ENCODE measurements around the gene EGLN3.

Gene EGLN3

GRCh38 chr14:33938131-33938949 lies 12.5 kb downstream of the EGLN3 start:
- Histone ChIP-seq H2AFZ (ENCODE audit: low read length) (no peak overlapping the region), H3K9ac (ENCODE audit: low read depth, low read length, poor library complexity, severe bottlenecking) (no peak overlapping the region), H3K4me2 (ENCODE audit: low read depth, low read length, poor library complexity, severe bottlenecking) (no peak overlapping the region), H3K79me2 (ENCODE audit: insufficient read depth, low read length) (no peaks in the 10 kb centered on the region), H3K4me1 (ENCODE audit: insufficient read depth, low read length, poor library complexity, severe bottlenecking) (no peaks in the 10 kb centered on the region), H3F3A (ENCODE audit: low read depth) (no peaks in the 10 kb centered on the region), H3K27me3 (ENCODE audit: insufficient read depth, low read length, poor library complexity, severe bottlenecking) (no peaks in the 10 kb centered on the region), H3K36me3 (ENCODE audit: insufficient read depth, low read length) (no peaks in the 10 kb centered on the region), H3K4me3 (ENCODE audit: low read length, poor library complexity, severe bottlenecking) (no peak overlapping the region), H3K9me2 (replicated peaks; ENCODE audit: low read depth, low read length) (no peaks in the 10 kb centered on the region), H4K20me1 (ENCODE audit: insufficient read depth, low read length, poor library complexity, severe bottlenecking) (no peaks in the 10 kb centered on the region), H3K9me3 (ENCODE audit: insufficient read depth, low read depth, low read length) (0 out of 2 replicates have a peak, but pooled peaks cover 3% of the 10 kb centered on the region)
- TF ChIP-seq, protein P1, sequence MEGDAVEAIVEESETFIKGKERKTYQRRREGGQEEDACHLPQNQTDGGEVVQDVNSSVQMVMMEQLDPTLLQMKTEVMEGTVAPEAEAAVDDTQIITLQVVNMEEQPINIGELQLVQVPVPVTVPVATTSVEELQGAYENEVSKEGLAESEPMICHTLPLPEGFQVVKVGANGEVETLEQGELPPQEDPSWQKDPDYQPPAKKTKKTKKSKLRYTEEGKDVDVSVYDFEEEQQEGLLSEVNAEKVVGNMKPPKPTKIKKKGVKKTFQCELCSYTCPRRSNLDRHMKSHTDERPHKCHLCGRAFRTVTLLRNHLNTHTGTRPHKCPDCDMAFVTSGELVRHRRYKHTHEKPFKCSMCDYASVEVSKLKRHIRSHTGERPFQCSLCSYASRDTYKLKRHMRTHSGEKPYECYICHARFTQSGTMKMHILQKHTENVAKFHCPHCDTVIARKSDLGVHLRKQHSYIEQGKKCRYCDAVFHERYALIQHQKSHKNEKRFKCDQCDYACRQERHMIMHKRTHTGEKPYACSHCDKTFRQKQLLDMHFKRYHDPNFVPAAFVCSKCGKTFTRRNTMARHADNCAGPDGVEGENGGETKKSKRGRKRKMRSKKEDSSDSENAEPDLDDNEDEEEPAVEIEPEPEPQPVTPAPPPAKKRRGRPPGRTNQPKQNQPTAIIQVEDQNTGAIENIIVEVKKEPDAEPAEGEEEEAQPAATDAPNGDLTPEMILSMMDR (conservative IDR thresholded peaks at IDR 0.05; ENCODE audit: low read length), result no peak
- TF ChIP-seq EZH2phosphoT487 (IDR thresholded peaks at IDR 0.05; ENCODE audit: borderline replicate concordance), result no peak

GRCh38 chr14:33936391-33936790 lies 14.5 kb downstream of the EGLN3 start:
- Histone ChIP-seq H3K9me3 (ENCODE audit: insufficient read depth, low read depth, low read length) (no peaks in the 10 kb centered on the region), H3K9ac (ENCODE audit: low read depth, low read length, poor library complexity, severe bottlenecking) (no peak overlapping the region), H3F3A (ENCODE audit: low read depth) (no peaks in the 10 kb centered on the region), H4K20me1 (ENCODE audit: insufficient read depth, low read length, poor library complexity, severe bottlenecking) (no peaks in the 10 kb centered on the region), H3K4me3 (ENCODE audit: low read length, poor library complexity, severe bottlenecking) (no peak overlapping the region), H3K36me3 (ENCODE audit: insufficient read depth, low read length) (no peaks in the 10 kb centered on the region), H3K79me2 (ENCODE audit: insufficient read depth, low read length) (no peaks in the 10 kb centered on the region), H3K27me3 (ENCODE audit: insufficient read depth, low read length, poor library complexity, severe bottlenecking) (no peaks in the 10 kb centered on the region), H2AFZ (ENCODE audit: low read length) (no peak overlapping the region), H3K4me1 (ENCODE audit: insufficient read depth, low read length, poor library complexity, severe bottlenecking) (no peaks in the 10 kb centered on the region), H3K9me2 (replicated peaks; ENCODE audit: low read depth, low read length) (no peaks in the 10 kb centered on the region), H3K4me2 (ENCODE audit: low read depth, low read length, poor library complexity, severe bottlenecking) (no peak overlapping the region)
- TF ChIP-seq, protein P1 (conservative IDR thresholded peaks at IDR 0.05; ENCODE audit: low read length), result no peak
- no peak for TF ChIP-seq EZH2phosphoT487 (IDR thresholded peaks at IDR 0.05; ENCODE audit: borderline replicate concordance)

DNA sequence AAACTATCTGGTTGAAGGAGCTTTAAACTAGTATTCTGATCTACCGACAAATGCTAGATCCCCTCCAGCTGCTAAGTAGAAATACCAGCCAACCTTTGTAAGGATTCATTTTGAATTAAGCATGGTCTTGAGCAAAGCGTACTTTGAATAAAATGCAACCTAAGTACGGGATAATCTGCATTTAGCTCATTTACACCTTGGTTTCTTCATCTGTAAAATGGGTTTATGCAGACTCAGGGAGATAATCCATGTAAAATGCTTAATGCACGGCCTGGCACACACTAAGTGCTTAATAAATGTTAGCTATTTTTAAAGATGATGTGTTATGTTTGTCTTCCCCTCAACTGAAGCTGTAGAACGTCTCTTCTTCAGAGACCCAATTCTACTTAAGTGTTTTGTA lies 15.9 kb downstream of the EGLN3 start:
- Histone ChIP-seq H3K4me3 (ENCODE audit: low read length, poor library complexity, severe bottlenecking) (no peak overlapping the region), H3K9me2 (replicated peaks; ENCODE audit: low read depth, low read length) (no peaks in the 10 kb centered on the region), H3K9me3 (ENCODE audit: insufficient read depth, low read depth, low read length) (no peaks in the 10 kb centered on the region), H3F3A (ENCODE audit: low read depth) (no peaks in the 10 kb centered on the region), H4K20me1 (ENCODE audit: insufficient read depth, low read length, poor library complexity, severe bottlenecking) (no peaks in the 10 kb centered on the region), H3K9ac (ENCODE audit: low read depth, low read length, poor library complexity, severe bottlenecking) (no peak overlapping the region), H3K79me2 (ENCODE audit: insufficient read depth, low read length) (no peaks in the 10 kb centered on the region), H3K4me1 (ENCODE audit: insufficient read depth, low read length, poor library complexity, severe bottlenecking) (no peaks in the 10 kb centered on the region), H3K27me3 (ENCODE audit: insufficient read depth, low read length, poor library complexity, severe bottlenecking) (no peaks in the 10 kb centered on the region), H3K36me3 (ENCODE audit: insufficient read depth, low read length) (no peaks in the 10 kb centered on the region), H3K4me2 (ENCODE audit: low read depth, low read length, poor library complexity, severe bottlenecking) (no peak overlapping the region), H2AFZ (ENCODE audit: low read length) (no peak overlapping the region)
- no peak for TF ChIP-seq EZH2phosphoT487 (IDR thresholded peaks at IDR 0.05; ENCODE audit: borderline replicate concordance)
- TF ChIP-seq, protein P1 (conservative IDR thresholded peaks at IDR 0.05; ENCODE audit: low read length), result no peak
